Testis (tissue), 3 donors: ENCODE measurements around the gene TTBK2. TPM values are rescaled to one million over a fixed set of nuclear protein-coding genes. Genes with fewer than 3 reads are reported as not detected.

Source experiments
- DNase-seq: peaks from one replicate; pipeline ENCODE4 v3.0.0-alpha.2; 2019
- H3K27ac ChIP-seq, 2 donors: fragments of 200-600 bp; sonication (generic); one replicate each; pipeline ENCODE4 v1.5.1; 2019
- H3K27me3 ChIP-seq: fragments of 200-600 bp; sonication (generic); one replicate; pipeline ENCODE4 v1.5.1; 2019
- H3K36me3 ChIP-seq: fragments of 200-600 bp; sonication (generic); one replicate; pipeline ENCODE4 v1.5.1; 2017; ENCODE audit warnings: low read depth; ENCODE audit errors: missing control alignments
- H3K4me1 ChIP-seq: fragments of 200-600 bp; sonication (generic); one replicate; pipeline ENCODE4 v1.5.1; 2019
- H3K4me3 ChIP-seq, 2 donors: fragments of 200-600 bp; sonication (generic); one replicate each; pipeline ENCODE4 v1.5.1; 2017 to 2019
- H3K9me3 ChIP-seq: fragments of 200-600 bp; sonication (generic); one replicate; pipeline ENCODE4 v1.5.1; 2017
- POLR2A ChIP-seq: fragments of 450-650 bp; IDR thresholded peaks from one replicate; pipeline ENCODE4 v1.6.1; 2017; ENCODE audit warnings: antibody characterized with exemption, mild to moderate bottlenecking, moderate library complexity
- WGBS, 2 donors: methylation state at CpG; one replicate each; pipeline ENCODE4 v1.1.5; 2018; 5-methylcytosine and 5-hydroxymethylcytosine counted together
- intact Hi-C: fragments of 100-400 bp; cut with DNase I; formaldehyde crosslinking; loops from one replicate; pipeline ENCODE4 v1.15.1; 2023; ENCODE audit warnings: low total_unique reads
- polyA plus RNA-seq: library from polyadenylated mRNA; stranded (reverse); fragments of 350-450 nt; fragmentation: Illumina TruSeq; extraction: RNeasy Lipid Tissue Mini Kit (QIAGEN cat#74804); gene quantifications from one replicate; pipeline ENCODE4 v1.2.3, GENCODE V29; 2014; ENCODE audit warnings: low read depth, low replicate concordance; ENCODE audit not compliant: insufficient read depth
- total RNA-seq, 2 donors: library from RNA; depleted of rRNA; stranded (reverse); fragments of >200 nt; gene quantifications; one replicate each; pipeline ENCODE4 v1.2.3, GENCODE V29; 2016
- TF ChIP-seq, protein P1 (sequence below), 3 experiments: fragments of 450-650 bp in 2 of 3; fragments of 200-600 bp in 1 of 3; sonication (generic) in 1 of 3; IDR thresholded peaks; one replicate each; pipeline ENCODE4 v1.5.1; 2016 to 2019; ENCODE audit warnings: antibody characterized with exemption in 3 of 3, mild to moderate bottlenecking in 2 of 3, moderate library complexity in 1 of 3

The TTBK2 gene
- total and polyA plus RNA-seq, 3 donors from 2014 or later: 37.0 to 80.8 (median 53.7) TPM

DNA sequence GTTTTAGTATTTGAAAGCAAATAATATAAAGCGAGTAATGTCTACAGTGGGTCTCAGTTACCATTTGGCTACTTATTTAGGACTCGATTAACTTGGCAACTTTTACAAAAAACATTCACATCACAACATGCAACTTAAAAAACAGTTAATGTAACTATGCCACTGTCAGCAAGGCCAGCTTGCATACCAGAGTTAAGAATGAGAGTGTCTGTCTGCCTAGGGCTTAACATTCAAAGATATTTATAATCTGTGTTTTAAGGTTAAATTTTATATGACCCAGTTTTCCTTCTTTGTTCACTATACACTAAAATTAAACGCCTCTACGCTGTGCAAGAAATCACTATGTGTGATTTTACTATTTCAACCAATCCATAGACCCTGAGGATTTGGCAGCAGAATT, 178.4 kb downstream of the TTBK2 start:
- WGBS, 2 donors: 72 to 78% methylated on average over 4 of the region's 4 CpGs
- no peak for TF ChIP-seq POLR2A
- TF ChIP-seq, protein P1, sequence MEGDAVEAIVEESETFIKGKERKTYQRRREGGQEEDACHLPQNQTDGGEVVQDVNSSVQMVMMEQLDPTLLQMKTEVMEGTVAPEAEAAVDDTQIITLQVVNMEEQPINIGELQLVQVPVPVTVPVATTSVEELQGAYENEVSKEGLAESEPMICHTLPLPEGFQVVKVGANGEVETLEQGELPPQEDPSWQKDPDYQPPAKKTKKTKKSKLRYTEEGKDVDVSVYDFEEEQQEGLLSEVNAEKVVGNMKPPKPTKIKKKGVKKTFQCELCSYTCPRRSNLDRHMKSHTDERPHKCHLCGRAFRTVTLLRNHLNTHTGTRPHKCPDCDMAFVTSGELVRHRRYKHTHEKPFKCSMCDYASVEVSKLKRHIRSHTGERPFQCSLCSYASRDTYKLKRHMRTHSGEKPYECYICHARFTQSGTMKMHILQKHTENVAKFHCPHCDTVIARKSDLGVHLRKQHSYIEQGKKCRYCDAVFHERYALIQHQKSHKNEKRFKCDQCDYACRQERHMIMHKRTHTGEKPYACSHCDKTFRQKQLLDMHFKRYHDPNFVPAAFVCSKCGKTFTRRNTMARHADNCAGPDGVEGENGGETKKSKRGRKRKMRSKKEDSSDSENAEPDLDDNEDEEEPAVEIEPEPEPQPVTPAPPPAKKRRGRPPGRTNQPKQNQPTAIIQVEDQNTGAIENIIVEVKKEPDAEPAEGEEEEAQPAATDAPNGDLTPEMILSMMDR (IDR thresholded peaks at IDR 0.05): no peak
- Histone ChIP-seq H3K4me3 (no peak overlapping the region), H3K36me3 (no peaks in the 10 kb centered on the region), H3K4me1 (no peaks in the 10 kb centered on the region), H3K27ac (no peak overlapping the region), H3K27me3 (no peaks in the 10 kb centered on the region), H3K9me3 (no peaks in the 10 kb centered on the region)
- no peak for DNase-seq
- intact Hi-C loops: no loop called here

DNA sequence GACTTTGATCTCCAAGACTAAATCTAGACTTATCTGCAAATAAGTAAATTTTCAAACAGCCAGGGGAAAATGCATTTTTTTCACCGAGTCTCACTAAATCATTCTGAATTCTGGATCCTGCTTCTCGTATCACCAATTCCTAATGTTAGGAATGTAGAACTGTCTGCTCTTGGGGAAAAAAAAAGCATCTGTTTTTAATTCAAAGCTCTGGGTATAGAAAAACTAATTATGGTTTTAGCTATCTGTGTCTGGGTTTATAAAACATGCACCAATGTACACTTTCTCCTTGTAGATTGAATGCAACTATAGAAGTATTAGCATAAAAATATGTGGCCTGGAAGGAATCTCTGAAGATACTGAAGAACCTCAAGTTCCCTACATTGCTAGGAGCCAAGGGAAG, 178.9 kb downstream of the TTBK2 start:
- DNase-seq: no peak
- TF ChIP-seq, protein P1 (IDR thresholded peaks at IDR 0.05): no peak
- no peak for TF ChIP-seq POLR2A
- Histone ChIP-seq H3K9me3 (no peaks in the 10 kb centered on the region), H3K36me3 (no peaks in the 10 kb centered on the region), H3K27me3 (no peaks in the 10 kb centered on the region), H3K27ac (no peak overlapping the region), H3K4me1 (no peaks in the 10 kb centered on the region), H3K4me3 (no peak overlapping the region)
- intact Hi-C loops: no loop called here
- WGBS, 2 donors: 76 to 82% methylated on average over 2 of the region's 2 CpGs

DNA sequence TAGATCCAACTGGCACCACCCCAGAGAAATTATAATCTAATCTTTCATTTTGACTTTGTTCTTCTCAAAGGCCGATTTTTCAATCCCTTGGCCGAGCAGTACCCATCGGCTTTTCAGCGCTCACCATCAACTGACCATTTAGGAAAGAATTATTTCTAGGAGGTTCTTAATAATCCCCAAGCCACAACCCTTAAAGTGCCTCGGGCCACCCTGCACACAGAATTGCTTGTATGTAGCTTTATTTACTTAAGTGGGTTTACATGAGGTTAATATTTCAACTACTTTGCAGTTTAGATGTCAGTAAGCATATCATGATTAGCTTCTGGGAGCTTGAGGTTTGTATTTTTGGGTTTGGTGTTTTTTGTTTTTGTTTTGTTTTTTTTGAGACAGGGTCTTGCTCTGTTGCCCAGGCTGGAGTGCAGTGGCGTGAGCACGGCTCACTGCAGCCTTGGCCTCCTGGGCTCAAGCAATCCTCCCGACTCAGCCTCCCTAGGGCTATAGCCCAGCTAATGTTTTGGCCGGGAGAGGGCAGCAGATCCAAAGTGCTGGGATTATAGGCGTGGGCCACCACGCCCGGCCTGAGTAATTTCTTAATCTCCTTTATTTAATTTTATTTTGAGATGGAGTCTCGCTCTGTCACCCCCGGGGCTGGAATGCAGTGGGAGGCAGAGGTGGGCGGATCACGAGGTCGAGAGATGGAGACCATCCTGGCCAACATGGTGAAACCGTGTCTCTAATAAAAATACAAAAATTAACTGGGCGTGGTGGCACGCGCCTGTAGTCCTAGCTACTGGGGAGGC, 182.8 kb downstream of the TTBK2 start:
- intact Hi-C loops: loop anchor here (10.0 kb wide), 1 partner anchor 187 kb away; the partner anchor contains the start of gene TTBK2
- peak overlapping the region; percentile 76 to 96 for H3K27ac ChIP-seq
- peaks cover 11% of the 10 kb centered on the region for H3K4me1 ChIP-seq
- peak overlapping the region; percentile 80 to 87 for H3K4me3 ChIP-seq
- H3K36me3 ChIP-seq: no peaks in the 10 kb centered on the region
- 60 to 64% methylated on average over 21 of the region's 21 CpGs for WGBS, 2 donors
- no peak for DNase-seq
- TF ChIP-seq, protein P1 (IDR thresholded peaks at IDR 0.05): peak in 1 of 3 experiments; percentile 4
- no peak for TF ChIP-seq POLR2A
- no peaks in the 10 kb centered on the region for H3K27me3 ChIP-seq
- no peaks in the 10 kb centered on the region for H3K9me3 ChIP-seq

DNA sequence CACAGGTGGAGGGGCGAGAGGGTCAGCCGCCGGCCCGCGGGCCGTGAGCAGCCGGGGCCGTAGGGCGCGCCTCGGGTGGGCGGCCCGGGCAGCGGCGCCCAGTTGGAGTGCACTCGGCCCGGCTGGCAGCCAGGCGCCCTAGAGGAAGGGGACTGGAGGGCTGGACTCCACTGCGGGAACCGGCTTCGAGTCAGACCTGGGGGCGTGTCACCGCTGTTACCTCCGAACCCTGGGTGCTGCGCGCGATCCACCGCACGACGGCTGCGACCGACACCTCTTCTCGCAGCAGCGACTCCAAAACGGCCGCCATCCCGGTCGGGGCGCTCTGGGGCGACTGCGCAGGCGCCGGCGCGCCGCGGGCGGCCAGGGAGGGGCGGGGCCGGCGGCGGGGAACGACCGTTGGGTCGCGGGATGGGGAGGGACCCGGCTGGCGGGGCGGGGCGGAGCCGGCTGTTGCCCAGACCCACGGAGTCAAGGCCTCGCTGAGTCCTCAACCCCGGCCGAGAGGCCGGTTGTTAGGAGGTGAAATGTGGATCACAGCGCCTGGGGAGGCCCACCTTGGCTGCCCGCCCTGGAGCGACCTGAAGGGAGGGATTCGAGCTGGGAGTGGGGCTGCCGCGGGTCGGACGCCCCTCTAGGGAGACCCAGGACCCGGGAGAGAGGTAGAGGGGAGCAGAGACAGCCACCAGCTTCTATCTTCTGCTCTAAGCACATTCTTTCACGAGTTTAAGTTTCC, 183.6 kb downstream of the TTBK2 start, which contains the start of gene CDAN1:
TSS of gene CDAN1 (minus strand) at position 336 of the 736 bp plus-strand sequence. CDS start at position 310, 26 bp downstream.
- 0% methylated on average over 2 to 36 of the region's 76 CpGs for WGBS, 2 donors
- peak; percentile 93 for DNase-seq
- H3K9me3 ChIP-seq: no peaks in the 10 kb centered on the region
- TF ChIP-seq POLR2A: peak; percentile 61
- TF ChIP-seq, protein P1 (IDR thresholded peaks at IDR 0.05): no peak
- H3K4me1 ChIP-seq: peaks cover 11% of the 10 kb centered on the region
- peak within 1 kb of the TSS; percentile 80 to 87 for H3K4me3 ChIP-seq
- no peaks in the 10 kb centered on the region for H3K36me3 ChIP-seq
- no peaks in the 10 kb centered on the region for H3K27me3 ChIP-seq
- intact Hi-C loops: loop anchor here (10.0 kb wide), 1 partner anchor 188 kb away; the partner anchor contains the start of gene TTBK2
- peak within 1 kb of the TSS; percentile 76 to 96 for H3K27ac ChIP-seq
